Measurements from ENCODE around the gene VWA2.

DNA sequence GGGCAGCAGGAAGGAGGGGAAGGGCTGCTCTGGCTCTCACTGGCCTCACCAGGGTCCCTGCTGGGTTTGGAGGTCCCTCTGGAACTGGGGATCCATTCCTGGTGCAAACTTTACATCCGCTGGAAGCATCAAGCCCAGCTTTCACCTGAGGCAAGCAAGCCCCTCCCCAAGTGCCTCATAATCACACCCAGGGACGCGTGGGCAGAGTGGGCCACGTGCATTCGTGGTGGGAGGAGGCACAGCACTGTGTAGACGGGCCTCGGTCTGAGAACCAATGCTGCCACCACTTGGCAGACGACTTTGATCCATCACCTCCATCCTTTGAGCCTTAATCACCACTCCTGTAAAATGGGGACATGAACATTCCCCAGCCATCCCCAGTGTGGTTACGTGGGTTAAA is 74.1 kb downstream of the VWA2 start:
- TF ChIP-seq, protein P1, sequence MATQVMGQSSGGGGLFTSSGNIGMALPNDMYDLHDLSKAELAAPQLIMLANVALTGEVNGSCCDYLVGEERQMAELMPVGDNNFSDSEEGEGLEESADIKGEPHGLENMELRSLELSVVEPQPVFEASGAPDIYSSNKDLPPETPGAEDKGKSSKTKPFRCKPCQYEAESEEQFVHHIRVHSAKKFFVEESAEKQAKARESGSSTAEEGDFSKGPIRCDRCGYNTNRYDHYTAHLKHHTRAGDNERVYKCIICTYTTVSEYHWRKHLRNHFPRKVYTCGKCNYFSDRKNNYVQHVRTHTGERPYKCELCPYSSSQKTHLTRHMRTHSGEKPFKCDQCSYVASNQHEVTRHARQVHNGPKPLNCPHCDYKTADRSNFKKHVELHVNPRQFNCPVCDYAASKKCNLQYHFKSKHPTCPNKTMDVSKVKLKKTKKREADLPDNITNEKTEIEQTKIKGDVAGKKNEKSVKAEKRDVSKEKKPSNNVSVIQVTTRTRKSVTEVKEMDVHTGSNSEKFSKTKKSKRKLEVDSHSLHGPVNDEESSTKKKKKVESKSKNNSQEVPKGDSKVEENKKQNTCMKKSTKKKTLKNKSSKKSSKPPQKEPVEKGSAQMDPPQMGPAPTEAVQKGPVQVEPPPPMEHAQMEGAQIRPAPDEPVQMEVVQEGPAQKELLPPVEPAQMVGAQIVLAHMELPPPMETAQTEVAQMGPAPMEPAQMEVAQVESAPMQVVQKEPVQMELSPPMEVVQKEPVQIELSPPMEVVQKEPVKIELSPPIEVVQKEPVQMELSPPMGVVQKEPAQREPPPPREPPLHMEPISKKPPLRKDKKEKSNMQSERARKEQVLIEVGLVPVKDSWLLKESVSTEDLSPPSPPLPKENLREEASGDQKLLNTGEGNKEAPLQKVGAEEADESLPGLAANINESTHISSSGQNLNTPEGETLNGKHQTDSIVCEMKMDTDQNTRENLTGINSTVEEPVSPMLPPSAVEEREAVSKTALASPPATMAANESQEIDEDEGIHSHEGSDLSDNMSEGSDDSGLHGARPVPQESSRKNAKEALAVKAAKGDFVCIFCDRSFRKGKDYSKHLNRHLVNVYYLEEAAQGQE (IDR thresholded peaks at IDR 0.05; ENCODE audit: borderline replicate concordance): no peak
- TF ChIP-seq, protein P2, sequence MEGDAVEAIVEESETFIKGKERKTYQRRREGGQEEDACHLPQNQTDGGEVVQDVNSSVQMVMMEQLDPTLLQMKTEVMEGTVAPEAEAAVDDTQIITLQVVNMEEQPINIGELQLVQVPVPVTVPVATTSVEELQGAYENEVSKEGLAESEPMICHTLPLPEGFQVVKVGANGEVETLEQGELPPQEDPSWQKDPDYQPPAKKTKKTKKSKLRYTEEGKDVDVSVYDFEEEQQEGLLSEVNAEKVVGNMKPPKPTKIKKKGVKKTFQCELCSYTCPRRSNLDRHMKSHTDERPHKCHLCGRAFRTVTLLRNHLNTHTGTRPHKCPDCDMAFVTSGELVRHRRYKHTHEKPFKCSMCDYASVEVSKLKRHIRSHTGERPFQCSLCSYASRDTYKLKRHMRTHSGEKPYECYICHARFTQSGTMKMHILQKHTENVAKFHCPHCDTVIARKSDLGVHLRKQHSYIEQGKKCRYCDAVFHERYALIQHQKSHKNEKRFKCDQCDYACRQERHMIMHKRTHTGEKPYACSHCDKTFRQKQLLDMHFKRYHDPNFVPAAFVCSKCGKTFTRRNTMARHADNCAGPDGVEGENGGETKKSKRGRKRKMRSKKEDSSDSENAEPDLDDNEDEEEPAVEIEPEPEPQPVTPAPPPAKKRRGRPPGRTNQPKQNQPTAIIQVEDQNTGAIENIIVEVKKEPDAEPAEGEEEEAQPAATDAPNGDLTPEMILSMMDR (IDR thresholded peaks at IDR 0.05; ENCODE audit: poor library complexity, severe bottlenecking): no peak
- no peak for TF ChIP-seq TAF1 (IDR thresholded peaks at IDR 0.05; ENCODE audit: low read depth)

Data from neural cell (in vitro differentiated cells).